ENCODE measurements around the gene LAMA5. TPM values are rescaled to one million over a fixed set of nuclear protein-coding genes. Genes with fewer than 3 reads are reported as not detected.

Gene LAMA5
- total and polyA plus RNA-seq, 2 of the 8 experiments (the other 6 are each of a cell fraction or from before 2014, with no cell fraction given): 34.4 to 225 TPM

DNA sequence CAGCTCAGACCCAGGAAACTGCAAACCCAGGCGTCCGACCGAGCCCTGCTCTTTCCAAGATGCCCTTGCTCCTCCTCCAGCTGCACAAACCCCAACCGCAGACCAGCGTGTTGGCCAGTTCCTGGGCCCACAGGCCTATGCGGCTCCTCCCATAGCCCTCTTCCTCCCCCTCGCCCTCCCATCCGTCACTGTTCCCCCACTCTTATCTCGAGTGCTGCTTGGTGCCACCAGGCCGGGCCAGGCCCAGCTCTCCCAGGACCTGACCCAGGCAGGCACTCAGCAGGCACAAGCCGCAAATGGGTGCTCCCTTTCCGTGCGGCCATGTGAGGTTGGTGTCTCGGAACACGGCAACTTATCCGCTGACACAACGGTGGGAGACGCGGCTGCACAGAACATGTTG is 35.8 kb downstream of the LAMA5 start:
- ChIA-PET CTCF (ENCODE audit: partially characterized antibody) (interaction anchor here (4.0 kb wide), 1 partner anchor 51 kb away, joined by 22 read pairs; no protein-coding TSS in a partner anchor), POLR2A (ENCODE audit: partially characterized antibody) (interaction anchor here (0.9 to 13.3 kb wide), 4 partner anchors 16 to 36 kb away, joined by 3 to 151 read pairs (median 60); partner anchors contain the start of gene ADRM1)
- DNase-seq (ENCODE audit: low read depth in 1 of 2, low spot score in 2 of 2) (no peak), FAIRE-seq (no peak)
- no peak overlapping the region for H2BK5ac ChIP-seq (ENCODE audit: low read depth, low read length)
- H3K79me2 ChIP-seq (ENCODE audit: control insufficient read depth in 1 of 2, insufficient read depth in 2 of 2, low read length in 2 of 2): no peaks in the 10 kb centered on the region
- H3K14ac ChIP-seq (ENCODE audit: insufficient read length): no peak overlapping the region
- no peak overlapping the region for H2BK20ac ChIP-seq (ENCODE audit: low read length)
- no peak overlapping the region for H2BK120ac ChIP-seq (replicated peaks; ENCODE audit: low read depth, low read length)
- H3K9me3 ChIP-seq (ENCODE audit: insufficient read depth in 2 of 2, low read depth in 1 of 2, low read length in 1 of 2): no peaks in the 10 kb centered on the region; a peak in 1 of 4 replicates
- no peak overlapping the region for H4K8ac ChIP-seq (ENCODE audit: extremely low read depth, insufficient read depth, low read length)
- no peak overlapping the region for H2BK15ac ChIP-seq (ENCODE audit: low read length)
- H3K36me3 ChIP-seq (ENCODE audit: control insufficient read depth in 2 of 4, insufficient read depth in 4 of 4, low read length in 3 of 4): peaks cover 31 to 86% (median 66%) of the 10 kb centered on the region in 4 experiments
- H3K27ac ChIP-seq (ENCODE audit: low read depth, low read length): no peak overlapping the region
- H2AFZ ChIP-seq (ENCODE audit: low read length): no peak overlapping the region
- no peak overlapping the region for H3K18ac ChIP-seq (ENCODE audit: extremely low read depth, low read length)
- H3K27me3 ChIP-seq (replicated peaks in 1 of 4; ENCODE audit: control insufficient read depth in 3 of 4, extremely low read depth in 1 of 4, insufficient read depth in 3 of 4, low read length in 3 of 4): no peaks in the 10 kb centered on the region
- H3K23ac ChIP-seq (ENCODE audit: insufficient read length): no peak overlapping the region
- peaks cover 0 to 21% of the 10 kb centered on the region in 2 experiments for H4K20me1 ChIP-seq (replicated peaks in 1 of 2; ENCODE audit: control insufficient read depth in 1 of 2, insufficient read depth in 2 of 2, low read length in 2 of 2)
- no peak overlapping the region for H3K4me2 ChIP-seq (ENCODE audit: insufficient read depth in 1 of 2, low read depth in 2 of 2, low read length in 2 of 2)
- H3K4me3 ChIP-seq (ENCODE audit: extremely low read depth in 1 of 4, insufficient read depth in 2 of 4, low read depth in 3 of 4, low read length in 4 of 4): no peak overlapping the region
- no peak overlapping the region for H2AK5ac ChIP-seq (ENCODE audit: low read depth, low read length)
- no peak overlapping the region for H4K5ac ChIP-seq (ENCODE audit: insufficient read length, low read depth, low read length)
- no peak overlapping the region for H3K9ac ChIP-seq (replicated peaks in 1 of 4; ENCODE audit: extremely low read depth in 1 of 4, low read depth in 3 of 4, low read length in 3 of 4)
- no peak overlapping the region for H4K91ac ChIP-seq (replicated peaks; ENCODE audit: insufficient read length, low read length)
- H2BK12ac ChIP-seq (ENCODE audit: low read depth, low read length): no peak overlapping the region
- H3K79me1 ChIP-seq (ENCODE audit: low read depth, low read length): no peaks in the 10 kb centered on the region
- TF ChIP-seq JUN (IDR thresholded peaks at IDR 0.05; ENCODE audit: low read depth, low read length): no peak
- TF ChIP-seq SAP30 (IDR thresholded peaks at IDR 0.05; ENCODE audit: insufficient read depth, insufficient replicate concordance, low read length): no peak
- no peak for TF ChIP-seq KDM4A (IDR thresholded peaks at IDR 0.05; ENCODE audit: low read depth, low read length, severe bottlenecking)
- no peak for TF ChIP-seq KDM5A (IDR thresholded peaks at IDR 0.05; ENCODE audit: low read length)
- no peak for TF ChIP-seq MAFK (IDR thresholded peaks at IDR 0.05; ENCODE audit: low read depth, low read length)
- TF ChIP-seq TAF1 (IDR thresholded peaks at IDR 0.05; ENCODE audit: low read depth, low read length): no peak
- no peak for TF ChIP-seq SUZ12 (IDR thresholded peaks at IDR 0.05; ENCODE audit: low read length)
- no peak for TF ChIP-seq SIN3A (conservative IDR thresholded peaks at IDR 0.05 in 1 of 2, IDR thresholded peaks at IDR 0.05 in 1 of 2; ENCODE audit: low read depth in 1 of 2, low read length in 2 of 2)
- TF ChIP-seq POLR2A (IDR thresholded peaks at IDR 0.05; ENCODE audit: control extremely low read depth in 1 of 2, low read depth in 2 of 2, low read length in 2 of 2): no peak
- whole genome bisulfite sequencing, 2 experiments (ENCODE audit: extremely low coverage in 1 of 2, insufficient coverage in 1 of 2, insufficient read length in 1 of 2, insufficient replicate concordance in 2 of 2, low coverage in 1 of 2, low lambda C conversion rate in 2 of 2, missing lambda C conversion rate in 1 of 2): 94% methylated on average over 16 of the region's 19 CpGs; no CpG with 5 or more reads in 1 of the 2 experiments
- H3K56ac ChIP-seq (replicated peaks; ENCODE audit: insufficient read length, low read depth, low read length): no peak overlapping the region
- no peaks in the 10 kb centered on the region for H3K4me1 ChIP-seq (replicated peaks in 1 of 4; ENCODE audit: control insufficient read depth in 3 of 4, insufficient read depth in 4 of 4, low read length in 3 of 4)
- H3K23me2 ChIP-seq (ENCODE audit: low read depth, low read length): no peaks in the 10 kb centered on the region
- H3K4ac ChIP-seq (replicated peaks; ENCODE audit: insufficient read length, low read depth, low read length): no peak overlapping the region

All from H1 (cell line).